ENCODE measurements around the gene CDK16.

CDK16 gene

DNA sequence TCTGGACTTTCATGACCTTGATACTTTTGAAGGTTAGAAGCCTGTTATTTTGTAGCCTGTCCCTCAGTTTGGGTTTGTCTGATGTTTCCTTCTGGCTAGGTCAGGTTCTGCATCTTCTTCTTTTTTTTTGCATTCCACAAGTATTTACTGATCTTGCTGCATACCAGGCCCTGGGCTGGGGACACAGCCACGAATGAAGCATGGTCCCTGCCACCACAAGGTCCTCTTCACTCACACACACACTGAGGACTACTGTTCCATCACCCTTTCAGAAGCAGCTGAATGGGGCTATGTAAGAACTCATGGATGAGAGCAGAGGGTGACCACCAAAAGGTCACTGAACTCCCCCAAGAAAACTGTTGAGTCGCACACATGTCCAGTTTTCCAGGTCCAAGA is 53.5 kb downstream of the CDK16 start:
- no peak for DNase-seq (ENCODE audit: low read depth)
- H3K4me3 ChIP-seq (ENCODE audit: low read length) = no peak overlapping the region
- TF ChIP-seq, protein P1, sequence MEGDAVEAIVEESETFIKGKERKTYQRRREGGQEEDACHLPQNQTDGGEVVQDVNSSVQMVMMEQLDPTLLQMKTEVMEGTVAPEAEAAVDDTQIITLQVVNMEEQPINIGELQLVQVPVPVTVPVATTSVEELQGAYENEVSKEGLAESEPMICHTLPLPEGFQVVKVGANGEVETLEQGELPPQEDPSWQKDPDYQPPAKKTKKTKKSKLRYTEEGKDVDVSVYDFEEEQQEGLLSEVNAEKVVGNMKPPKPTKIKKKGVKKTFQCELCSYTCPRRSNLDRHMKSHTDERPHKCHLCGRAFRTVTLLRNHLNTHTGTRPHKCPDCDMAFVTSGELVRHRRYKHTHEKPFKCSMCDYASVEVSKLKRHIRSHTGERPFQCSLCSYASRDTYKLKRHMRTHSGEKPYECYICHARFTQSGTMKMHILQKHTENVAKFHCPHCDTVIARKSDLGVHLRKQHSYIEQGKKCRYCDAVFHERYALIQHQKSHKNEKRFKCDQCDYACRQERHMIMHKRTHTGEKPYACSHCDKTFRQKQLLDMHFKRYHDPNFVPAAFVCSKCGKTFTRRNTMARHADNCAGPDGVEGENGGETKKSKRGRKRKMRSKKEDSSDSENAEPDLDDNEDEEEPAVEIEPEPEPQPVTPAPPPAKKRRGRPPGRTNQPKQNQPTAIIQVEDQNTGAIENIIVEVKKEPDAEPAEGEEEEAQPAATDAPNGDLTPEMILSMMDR (IDR thresholded peaks at IDR 0.05; ENCODE audit: insufficient read depth, low read depth, low read length, missing control alignments) = no peak

DNA sequence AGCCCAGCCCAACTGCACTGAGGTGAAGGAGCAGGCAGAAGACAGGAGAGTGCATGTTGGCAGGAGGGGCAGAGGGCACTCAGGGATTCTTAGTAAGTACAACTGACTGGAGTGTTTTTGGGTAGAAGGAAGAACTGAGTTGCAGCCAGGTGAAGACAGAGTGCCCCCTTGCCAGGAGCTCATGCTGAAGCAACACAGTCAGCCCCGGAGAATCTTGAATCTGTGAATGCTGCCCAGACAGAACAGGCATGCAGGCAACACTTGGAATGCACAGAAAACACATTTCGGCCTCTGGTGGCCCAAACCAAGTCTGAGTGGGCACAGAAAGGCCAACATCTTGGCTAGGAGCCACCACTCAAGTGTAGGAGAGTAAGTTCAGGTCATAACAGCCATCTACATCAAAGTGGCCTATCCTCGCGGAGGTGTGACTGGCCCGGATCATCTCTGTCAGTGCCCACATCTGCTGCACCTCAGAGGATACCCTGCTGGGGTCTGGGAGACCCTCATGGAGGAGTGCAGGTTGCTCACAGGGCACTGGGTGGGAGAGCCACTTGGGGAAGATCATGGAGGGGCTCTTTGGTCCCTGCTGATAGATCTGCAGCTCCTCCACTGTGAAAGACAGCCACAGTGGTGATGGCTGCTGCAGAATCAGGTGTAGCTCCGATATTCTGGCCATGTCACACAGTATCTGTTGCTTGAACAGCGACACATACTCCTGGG is 54.7 kb downstream of the CDK16 start:
- TF ChIP-seq, protein P1 (IDR thresholded peaks at IDR 0.05; ENCODE audit: insufficient read depth, low read depth, low read length, missing control alignments) = no peak
- no peak overlapping the region for H3K4me3 ChIP-seq (ENCODE audit: low read length)
- DNase-seq (ENCODE audit: low read depth) = no peak

DNA sequence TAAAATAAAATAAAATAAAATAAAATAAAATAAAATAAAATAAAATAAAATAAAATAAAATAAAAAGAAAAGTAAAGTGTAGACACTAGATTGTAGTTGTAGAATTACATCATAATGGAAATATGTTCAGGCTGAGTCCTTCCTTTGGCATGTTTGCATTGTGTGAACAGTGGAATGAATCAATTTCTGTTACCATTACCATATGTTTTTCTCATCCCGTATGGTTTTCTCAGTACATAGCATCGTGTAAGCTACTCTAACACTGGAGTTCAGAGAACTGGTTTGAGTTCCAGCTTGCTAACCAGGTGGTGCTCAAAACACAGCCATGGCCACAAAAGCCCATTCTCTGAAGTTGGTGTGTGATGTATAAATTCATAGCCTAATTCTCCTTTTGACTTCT is 60.2 kb downstream of the CDK16 start:
- DNase-seq (ENCODE audit: low read depth) = peak; percentile 69

More for the DNA sequence above, 60.2 kb downstream of the CDK16 start:
- H3K4me3 ChIP-seq (ENCODE audit: low read length) = no peak overlapping the region
- TF ChIP-seq, protein P1 (IDR thresholded peaks at IDR 0.05; ENCODE audit: insufficient read depth, low read depth, low read length, missing control alignments) = no peak
